Measurements from ENCODE around the gene UTF1.
"Not testable (repeated sequence)": the region's sequence is repeated elsewhere in the genome, so short reads cannot be mapped to it uniquely, and the experiment has no call there.

The UTF1 gene

GRCh38 chr10:133231946-133232574, 2.0 kb downstream of the UTF1 start:
- no peak for TF ChIP-seq CTCF (IDR thresholded peaks at IDR 0.05; ENCODE audit: control extremely low read depth, extremely low read depth, low read depth, missing control alignments)
- ChIA-PET POLR2A (no interaction called here), CTCF (no interaction called here)
- no peak for DNase-seq (ENCODE audit: extremely low spot score)

GRCh38 chr10:133234796-133235195, 4.8 kb downstream of the UTF1 start:
- CTCF ChIA-PET; POLR2A ChIA-PET; DNase-seq (ENCODE audit: extremely low spot score): not testable (repeated sequence)

GRCh38 chr10:133235265-133235855, 5.3 kb downstream of the UTF1 start:
- CTCF ChIA-PET, result no interaction called here
- no peak for DNase-seq (ENCODE audit: extremely low spot score)
- TF ChIP-seq CTCF (IDR thresholded peaks at IDR 0.05; ENCODE audit: control extremely low read depth, extremely low read depth, low read depth, missing control alignments), result no peak
- POLR2A ChIA-PET, result no interaction called here

- no peak for TF ChIP-seq CTCF (IDR thresholded peaks at IDR 0.05; ENCODE audit: control extremely low read depth, extremely low read depth, low read depth, missing control alignments)
- DNase-seq (ENCODE audit: extremely low spot score), result no peak
- POLR2A ChIA-PET, result no interaction called here
- CTCF ChIA-PET, result no interaction called here
Observed at GRCh38 chr10:133235932-133236331, 5.9 kb downstream of the UTF1 start.

- no peak for TF ChIP-seq CTCF (IDR thresholded peaks at IDR 0.05; ENCODE audit: control extremely low read depth, extremely low read depth, low read depth, missing control alignments)
- DNase-seq (ENCODE audit: extremely low spot score), result no peak
- ChIA-PET CTCF (no interaction called here), POLR2A (no interaction called here)
Observed at GRCh38 chr10:133236401-133237240, 6.6 kb downstream of the UTF1 start.

- CTCF ChIA-PET, result no interaction called here
- DNase-seq (ENCODE audit: extremely low spot score), result no peak
- POLR2A ChIA-PET, result no interaction called here
- TF ChIP-seq CTCF (IDR thresholded peaks at IDR 0.05; ENCODE audit: control extremely low read depth, extremely low read depth, low read depth, missing control alignments), result no peak
Observed at GRCh38 chr10:133237241-133237587, 7.2 kb downstream of the UTF1 start.
